ENCODE results near the gene RAB31. TPM values are rescaled to one million over a fixed set of nuclear protein-coding genes. Genes with fewer than 3 reads are reported as not detected.

Gene RAB31
- total and polyA plus RNA-seq, 2 of the 13 experiments (the other 11 are each of a cell fraction or from before 2014, with no cell fraction given) = 1.1 to 1.7 TPM

GRCh38 chr18:9715978-9716774 lies 8.1 kb downstream of the RAB31 start:
- ATAC-seq = no peak
- Histone ChIP-seq H2AFZ (ENCODE audit: low read length) (no peak overlapping the region), H3K79me2 (ENCODE audit: insufficient read depth, low read length) (no peaks in the 10 kb centered on the region), H4K20me1 (ENCODE audit: insufficient read depth, low read length) (no peaks in the 10 kb centered on the region), H3K4me1 (ENCODE audit: insufficient read depth, low read length) (no peaks in the 10 kb centered on the region), H3K4me3 (replicated peaks in 1 of 3; ENCODE audit: insufficient read depth in 1 of 3, low read depth in 2 of 3, low read length in 3 of 3) (no peak overlapping the region), H3K27me3 (ENCODE audit: control insufficient read depth in 1 of 2, insufficient read depth in 2 of 2, low read length in 2 of 2) (peaks cover 0 to 4% of the 10 kb centered on the region in 2 experiments; a peak in 1 of 5 replicates), H3K9ac (ENCODE audit: insufficient read depth, low read depth, low read length) (no peak overlapping the region), H3K27ac (ENCODE audit: extremely low read length, insufficient read depth, low read length) (no peak overlapping the region), H3K9me3 (ENCODE audit: low read length) (no peaks in the 10 kb centered on the region), H3K4me2 (ENCODE audit: low read depth, low read length) (no peak overlapping the region), H3K36me3 (replicated peaks in 1 of 2; ENCODE audit: control insufficient read depth in 1 of 2, insufficient read depth in 2 of 2, low read length in 2 of 2) (no peaks in the 10 kb centered on the region)
- in situ Hi-C loops (cut with HindIII; ENCODE audit: extremely low pct_ligation_motif_present, low pct_unique_long_range_greater_than_20kb) = no loop called here
- intact Hi-C loops (cut with micrococcal nuclease; ENCODE audit: unreplicated experiment) = no loop called here
- ChIA-PET POLR2A (no interaction called here), CTCF (ENCODE audit: low intra/inter-chr PET ratio, low total read pairs) (no interaction called here)
- no TSS peak for BruUV-seq (replicated peaks)
- FAIRE-seq = no peak
- no peak for DNase-seq (ENCODE audit: low spot score)
- 54% methylated on average over 10 of the region's 10 CpGs for WGBS (ENCODE audit: low lambda C conversion rate)
- TF ChIP-seq RFX3 (CRISPR knock-in tag; IDR thresholded peaks at IDR 0.05) (no peak), ZNF710 (CRISPR knock-in tag; IDR thresholded peaks at IDR 0.05; ENCODE audit: borderline replicate concordance) (no peak), E2F1 (CRISPR knock-in tag; IDR thresholded peaks at IDR 0.05) (no peak), TBX3 (IDR thresholded peaks at IDR 0.05; ENCODE audit: borderline replicate concordance) (no peak), BRD4 (CRISPR knock-in tag; IDR thresholded peaks at IDR 0.05) (no peak), GPN1 (CRISPR knock-in tag; IDR thresholded peaks at IDR 0.05; ENCODE audit: borderline replicate concordance) (no peak), ZSCAN5A (CRISPR knock-in tag; IDR thresholded peaks at IDR 0.05; ENCODE audit: borderline replicate concordance) (no peak), ZNF75D (CRISPR knock-in tag; IDR thresholded peaks at IDR 0.05; ENCODE audit: borderline replicate concordance) (no peak), SNAPC2 (CRISPR knock-in tag; IDR thresholded peaks at IDR 0.05) (no peak), NPAS2 (CRISPR knock-in tag; IDR thresholded peaks at IDR 0.05; ENCODE audit: borderline replicate concordance) (no peak), NONO (IDR thresholded peaks at IDR 0.05) (no peak), NONO (CRISPR knock-in tag; conservative IDR thresholded peaks at IDR 0.05) (no peak), ELF3 (CRISPR knock-in tag; IDR thresholded peaks at IDR 0.05) (no peak), ZNF720 (CRISPR knock-in tag; IDR thresholded peaks at IDR 0.05) (no peak), NFYB (CRISPR knock-in tag; IDR thresholded peaks at IDR 0.05) (no peak), ZBTB1 (CRISPR knock-in tag; IDR thresholded peaks at IDR 0.05; ENCODE audit: borderline replicate concordance) (no peak), RNF2 (conservative IDR thresholded peaks at IDR 0.05; ENCODE audit: low read depth) (no peak), POLR2AphosphoS2 (IDR thresholded peaks at IDR 0.05; ENCODE audit: low read depth, low read length) (no peak)
